ENCODE data around the gene TMEM267.
"Not testable (repeated sequence)": the region's sequence is repeated elsewhere in the genome, so short reads cannot be mapped to it uniquely, and the experiment has no call there.

TMEM267 gene

DNA sequence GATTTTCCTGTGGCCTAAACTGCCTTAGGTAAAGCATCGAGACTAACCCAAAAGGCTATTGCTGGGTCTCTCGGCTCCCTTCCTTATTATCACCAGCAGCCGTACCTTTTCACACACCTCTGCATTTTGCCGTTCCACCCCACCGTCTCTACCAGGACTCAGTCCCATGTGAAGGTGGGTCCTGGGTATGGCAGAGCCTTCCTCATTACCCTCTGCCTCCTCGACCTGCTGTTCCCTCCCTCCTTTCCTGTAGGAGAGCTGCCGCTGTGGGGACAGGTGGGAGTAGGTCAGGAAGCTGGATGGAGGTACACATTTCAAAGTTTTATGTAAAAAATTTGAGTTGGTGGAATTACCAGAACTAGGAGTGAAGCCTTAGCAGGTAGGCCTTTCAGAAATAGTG is 73.3 kb downstream of the TMEM267 start:
- no peak for DNase-seq (ENCODE audit: low read depth, low spot score)

DNA sequence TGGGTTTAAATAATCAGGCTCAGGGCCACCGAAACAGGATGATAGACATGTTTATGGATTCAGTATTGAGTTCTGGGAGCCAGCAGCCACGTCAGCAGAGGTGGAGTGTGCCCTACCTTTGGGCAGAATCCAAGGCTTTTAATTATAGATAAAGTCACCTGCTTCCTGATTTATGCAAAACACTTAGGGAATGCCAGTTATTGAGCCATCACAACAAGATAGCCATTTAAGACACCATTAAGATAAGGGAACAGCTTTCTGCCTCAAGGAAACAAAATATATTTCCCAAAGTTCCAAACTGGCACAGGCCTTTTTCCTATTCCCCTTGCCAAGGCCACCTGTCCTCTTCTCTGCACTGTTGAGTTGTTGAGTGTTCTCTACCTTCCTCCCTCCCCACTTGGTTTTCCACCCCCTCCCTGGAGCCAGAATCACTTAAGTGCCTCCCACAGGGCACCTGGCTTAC is 73.8 kb downstream of the TMEM267 start:
- DNase-seq (ENCODE audit: low read depth, low spot score), result no peak

DNA sequence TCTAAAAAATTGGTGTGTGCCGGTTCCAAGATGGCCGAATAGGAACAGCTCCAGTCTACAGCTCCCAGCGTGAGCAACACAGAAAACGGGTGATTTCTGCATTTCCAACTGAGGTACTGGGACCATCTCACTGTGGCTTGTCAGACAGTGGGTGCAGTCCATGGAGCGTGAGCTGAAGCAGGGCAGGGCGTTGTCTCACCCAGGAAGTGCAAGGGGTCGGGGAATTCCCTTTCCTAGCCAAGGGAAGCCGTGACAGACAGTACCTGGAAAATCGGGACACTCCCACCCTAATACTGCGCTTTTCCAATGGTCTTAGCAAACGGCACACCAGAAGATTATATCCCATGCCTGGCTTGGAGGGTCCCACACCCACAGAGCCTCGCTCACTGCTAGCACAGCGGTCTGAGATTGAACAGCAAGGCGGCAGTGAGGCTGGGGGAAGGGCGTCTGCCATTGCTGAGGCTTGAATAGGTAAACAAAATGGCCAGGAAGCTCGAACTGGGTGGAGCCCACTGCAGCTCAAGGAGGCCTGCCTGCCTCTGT is 81.1 kb downstream of the TMEM267 start:
- not testable (repeated sequence) for DNase-seq (ENCODE audit: low read depth, low spot score)

DNA sequence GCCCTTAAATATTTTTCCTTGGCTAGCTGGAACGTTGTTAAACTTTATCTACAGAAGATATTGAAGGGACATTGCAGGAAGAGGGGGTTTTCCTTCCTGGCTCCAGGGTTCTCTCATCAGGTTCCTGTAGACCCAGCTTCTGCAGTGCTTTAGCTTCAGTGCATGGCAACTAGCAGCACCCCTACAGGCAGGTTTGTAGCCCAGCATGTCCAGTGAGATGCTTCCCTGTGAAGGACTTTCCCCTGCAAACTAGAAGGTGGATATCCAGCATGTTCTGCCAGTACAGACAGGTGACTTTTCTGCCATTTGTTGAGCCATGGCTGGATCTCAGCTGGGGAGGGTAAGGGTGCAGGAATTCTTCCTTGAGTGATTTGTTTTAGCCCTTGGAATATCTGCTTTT is 81.8 kb downstream of the TMEM267 start:
- no peak for DNase-seq (ENCODE audit: low read depth, low spot score)

DNA sequence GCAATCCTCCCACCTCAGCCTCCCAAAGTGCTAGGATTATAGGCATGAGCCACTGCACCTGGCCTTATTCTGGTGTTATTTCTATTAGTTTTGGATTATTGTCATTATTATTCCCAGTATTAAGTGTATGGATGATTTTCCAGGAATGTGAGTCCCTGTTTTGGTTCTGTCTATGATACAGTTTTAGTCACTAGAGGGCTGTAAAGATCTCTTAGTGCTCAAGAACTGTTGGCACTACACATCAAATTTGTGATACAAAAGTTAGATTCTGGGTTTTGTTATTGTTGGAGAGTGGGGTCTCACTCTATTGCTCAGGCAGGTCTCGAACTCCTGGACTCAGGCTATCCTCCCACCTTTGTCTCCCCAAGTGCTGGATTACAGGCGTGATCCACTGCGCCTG is 83.6 kb downstream of the TMEM267 start:
- no peak for DNase-seq (ENCODE audit: low read depth, low spot score)

DNA sequence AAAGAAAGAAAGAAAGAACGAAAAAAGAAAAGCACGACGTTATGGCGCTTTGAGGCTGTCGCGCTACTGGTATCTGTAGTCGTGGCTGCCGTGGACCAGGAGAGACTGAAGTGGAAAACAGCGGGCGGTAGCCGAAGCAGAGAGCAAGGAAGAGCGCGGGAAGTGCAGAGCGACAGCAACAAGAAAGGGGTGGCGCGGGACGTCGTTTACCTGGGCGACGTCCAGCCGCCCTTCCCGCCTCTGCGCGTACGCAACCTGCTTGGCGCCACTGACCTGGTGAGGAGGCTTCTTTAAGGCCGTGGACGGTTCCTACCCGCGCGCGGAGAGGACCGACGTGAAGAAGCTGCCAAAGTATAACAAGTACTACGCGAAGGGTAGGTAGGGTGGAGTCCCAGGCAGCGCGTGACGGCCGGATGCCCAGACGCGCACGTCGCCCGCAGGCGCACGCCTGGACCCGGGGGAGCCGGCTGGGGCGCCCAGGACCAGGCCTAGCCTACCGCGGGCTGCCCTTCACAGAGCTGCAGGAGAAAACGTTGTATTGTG is 86.8 kb downstream of the TMEM267 start:
- no peak for DNase-seq (ENCODE audit: low read depth, low spot score)

Data from brain pericyte (primary cell).